IMR-90 (cell line): ENCODE results near the gene CTBP2. TPM values are rescaled to one million over a fixed set of nuclear protein-coding genes. Genes with fewer than 3 reads are reported as not detected.

Experiments
- ATAC-seq: fragments of 200-7000 bp; cut with Tn5 transposase; 2 replicates; pipeline ENCODE4 v1.9.1; 2020; ENCODE audit warnings: low read depth, mild to moderate bottlenecking, moderate library complexity
- BruUV-seq: library from RNA; stranded (reverse); fragments of 400-500 nt; replicated peaks from 2 replicates; lab custom pipeline; 2021; lab: Mats Ljungman, UMichigan
- CTCF ChIA-PET: fragments of 300-600 bp; formaldehyde crosslinking; extraction: SDS; loops from one replicate; lab custom pipeline; 2021; ENCODE audit warnings: antibody characterized with exemption; lab: Yijun Ruan, JAX
- POLR2A ChIA-PET: fragments of 300-600 bp; sonication (Branson Sonifier 250); formaldehyde crosslinking; loops from one replicate; lab custom pipeline; 2022; ENCODE audit warnings: antibody characterized with exemption; ENCODE audit not compliant: unreplicated experiment; lab: Charles Lee
- DNase-seq: peaks from one replicate; pipeline ENCODE4 v3.0.0; 2013
- H2AFZ ChIP-seq: replicated peaks from 2 replicates; pipeline ENCODE3; 2013; ENCODE audit warnings: low read length, mild to moderate bottlenecking; ENCODE audit not compliant: poor library complexity
- H2AK5ac ChIP-seq: 2 replicates; pipeline ENCODE4 v1.6.1; 2013; ENCODE audit warnings: low read depth, low read length, inconsistent platforms
- H2AK9ac ChIP-seq: replicated peaks from 2 replicates; pipeline ENCODE3; 2013; ENCODE audit warnings: mild to moderate bottlenecking, low read depth, low read length, moderate library complexity; ENCODE audit not compliant: poor library complexity
- H2BK120ac ChIP-seq: 2 replicates; pipeline ENCODE4 v1.6.1; 2013; ENCODE audit warnings: low read depth, low read length, inconsistent platforms
- H2BK15ac ChIP-seq: 3 replicates; pipeline ENCODE4 v1.6.1; 2013; ENCODE audit warnings: low read depth, low read length, inconsistent platforms
- H2BK20ac ChIP-seq: 2 replicates; pipeline ENCODE4 v1.6.1; 2013; ENCODE audit warnings: low read depth, mild to moderate bottlenecking, inconsistent platforms, low read length, moderate library complexity
- H2BK5ac ChIP-seq: 2 replicates; pipeline ENCODE4 v1.6.1; 2013; ENCODE audit warnings: mild to moderate bottlenecking, low read depth, low read length, inconsistent platforms; ENCODE audit not compliant: poor library complexity, severe bottlenecking
- H3K14ac ChIP-seq: replicated peaks from 2 replicates; pipeline ENCODE4 v1.6.1; 2013; ENCODE audit warnings: low read depth, low read length, inconsistent platforms
- H3K18ac ChIP-seq: 2 replicates; pipeline ENCODE4 v1.6.1; 2013; ENCODE audit warnings: low read depth, low read length, control low read depth
- H3K23ac ChIP-seq: 2 replicates; pipeline ENCODE4 v1.6.1; 2013; ENCODE audit warnings: low read depth, low read length, inconsistent platforms
- H3K27ac ChIP-seq: 2 replicates; pipeline ENCODE4 v1.5.1; 2013; ENCODE audit warnings: mild to moderate bottlenecking, control low read depth, low read length; ENCODE audit not compliant: insufficient read depth
- H3K27me3 ChIP-seq: 2 replicates; pipeline ENCODE4 v1.6.1; 2013; ENCODE audit warnings: low read length; ENCODE audit not compliant: control insufficient read depth, insufficient read depth
- H3K36me3 ChIP-seq: 2 replicates; pipeline ENCODE4 v1.6.1; 2013; ENCODE audit warnings: low read length, mixed read lengths; ENCODE audit not compliant: control insufficient read depth, insufficient read depth
- H3K4ac ChIP-seq: 2 replicates; pipeline ENCODE4 v1.6.1; 2013; ENCODE audit warnings: low read depth, low read length, inconsistent platforms
- H3K4me1 ChIP-seq: 2 replicates; pipeline ENCODE4 v1.6.1; 2013; ENCODE audit warnings: low read length, mixed read lengths; ENCODE audit not compliant: control insufficient read depth, insufficient read depth
- H3K4me2 ChIP-seq: 2 replicates; pipeline ENCODE4 v1.6.1; 2013; ENCODE audit warnings: low read depth, mild to moderate bottlenecking, control low read depth, low read length, moderate library complexity
- H3K4me3 ChIP-seq: 2 replicates; pipeline ENCODE4 v1.5.1; 2013; ENCODE audit warnings: low read depth, mild to moderate bottlenecking, control low read depth, low read length, moderate library complexity; ENCODE audit not compliant: insufficient read depth
- H3K56ac ChIP-seq: 2 replicates; pipeline ENCODE4 v1.6.1; 2013; ENCODE audit warnings: low read length, inconsistent platforms; ENCODE audit not compliant: insufficient read depth; ENCODE audit errors: extremely low read depth
- H3K79me1 ChIP-seq, 2 experiments: 2 replicates each; pipeline ENCODE4 v1.6.1; 2013; ENCODE audit warnings: low read length in 2 of 2, inconsistent platforms in 1 of 2, low read depth in 1 of 2
- H3K9ac ChIP-seq: 2 replicates; pipeline ENCODE4 v1.6.1; 2013; ENCODE audit warnings: low read depth, low read length, control low read depth
- H3K9me1 ChIP-seq: 2 replicates; pipeline ENCODE4 v1.6.1; 2013; ENCODE audit warnings: low read length, inconsistent platforms; ENCODE audit not compliant: insufficient read depth
- H3K9me3 ChIP-seq: 2 replicates; pipeline ENCODE4 v1.6.1; 2013; ENCODE audit warnings: low read length; ENCODE audit not compliant: control insufficient read depth, insufficient read depth
- H4K20me1 ChIP-seq: 2 replicates; pipeline ENCODE4 v1.6.1; 2013; ENCODE audit warnings: low read length, inconsistent platforms; ENCODE audit not compliant: insufficient read depth
- H4K5ac ChIP-seq: 2 replicates; pipeline ENCODE4 v1.6.1; 2013; ENCODE audit warnings: mild to moderate bottlenecking, low read depth, low read length, control low read depth
- H4K8ac ChIP-seq, 2 experiments: 2 replicates each; pipeline ENCODE4 v1.6.1; 2013; ENCODE audit warnings: low read depth in 2 of 2, low read length in 2 of 2, control low read depth in 1 of 2, inconsistent platforms in 1 of 2
- H4K91ac ChIP-seq: 2 replicates; pipeline ENCODE4 v1.6.1; 2013; ENCODE audit warnings: low read depth, low read length, inconsistent platforms; ENCODE audit not compliant: insufficient read depth
- BHLHE40 ChIP-seq: fragments of 150-350 bp; IDR thresholded peaks from 2 replicates; pipeline ENCODE4 v1.6.1; 2016; ENCODE audit warnings: mild to moderate bottlenecking, low read depth, low read length
- CEBPB ChIP-seq: IDR thresholded peaks from 2 replicates; pipeline ENCODE4 v1.6.1; 2012; ENCODE audit warnings: low read depth, low read length, improper control_type of control experiment
- MAFK ChIP-seq: IDR thresholded peaks from 2 replicates; pipeline ENCODE4 v1.6.1; 2012; ENCODE audit warnings: low read depth, low read length, improper control_type of control experiment
- MAZ ChIP-seq: IDR thresholded peaks from 2 replicates; pipeline ENCODE4 v1.6.1; 2012; ENCODE audit warnings: low read depth, mild to moderate bottlenecking, low read length, improper control_type of control experiment, moderate library complexity, borderline replicate concordance
- NFE2L2 ChIP-seq: fragments of 150-350 bp; IDR thresholded peaks from 2 replicates; pipeline ENCODE4 v1.6.1; 2016; ENCODE audit warnings: low read depth, mild to moderate bottlenecking, low read length
- RCOR1 ChIP-seq: IDR thresholded peaks from 2 replicates; pipeline ENCODE4 v1.6.1; 2012; ENCODE audit warnings: mild to moderate bottlenecking, low read length, improper control_type of control experiment; ENCODE audit not compliant: insufficient replicate concordance
- RFX5 ChIP-seq: IDR thresholded peaks from 2 replicates; pipeline ENCODE4 v1.8.0; 2012; ENCODE audit warnings: low read depth, mild to moderate bottlenecking, low read length, moderate library complexity
- SMC3 ChIP-seq: fragments of 150-350 bp; IDR thresholded peaks from 2 replicates; pipeline ENCODE4 v1.6.1; 2016; ENCODE audit warnings: low read depth, mild to moderate bottlenecking, antibody characterized with exemption, low read length, moderate library complexity
- WGBS, 2 experiments: methylation state at CpG; one replicate each; pipeline versions ENCODE4 v1.1.5 to v1.1.7; 2013; ENCODE audit warnings: missing lambda C conversion rate in 2 of 2; ENCODE audit not compliant: insufficient read length in 1 of 2; ENCODE audit errors: extremely low coverage in 2 of 2; 5-methylcytosine and 5-hydroxymethylcytosine counted together
- dilution Hi-C: fragments of 300-500 bp; cut with HindIII; formaldehyde crosslinking; loops from one replicate; pipeline ENCODE4 v1.14.3; 2018; ENCODE audit warnings: low sequenced_read_pairs; ENCODE audit not compliant: unreplicated experiment
- in situ Hi-C: fragments of 300-500 bp; cut with MboI; formaldehyde crosslinking; loops from 3 replicates; pipeline ENCODE4 v1.14.3; 2019; ENCODE audit warnings: low sequenced_read_pairs, inconsistent platforms, mixed read lengths
- intact Hi-C: fragments of 100-400 bp; cut with micrococcal nuclease; formaldehyde crosslinking; loops from 2 replicates; pipeline ENCODE4 v1.10.0; 2022
- polyA plus RNA-seq, 3 experiments: library from polyadenylated mRNA; depleted of rRNA; stranded (reverse); fragments of >200 nt; gene quantifications; 2 replicates each; pipeline ENCODE4 v1.2.3, GENCODE V29; 2012; ENCODE audit warnings: low replicate concordance in 1 of 3
- total RNA-seq: library from RNA; depleted of rRNA; stranded (reverse); fragments of >200 nt; gene quantifications from 2 replicates; pipeline ENCODE4 v1.2.3, GENCODE V29; 2012
- TF ChIP-seq, protein P1 (sequence below): fragments of 150-350 bp; IDR thresholded peaks from 2 replicates; pipeline ENCODE4 v1.6.1; 2016; ENCODE audit warnings: low read depth, mild to moderate bottlenecking, low read length, moderate library complexity, borderline replicate concordance

CTBP2 gene
- total and polyA plus RNA-seq, 2 of the 4 experiments (the other 2 are of a cell fraction): 81.0 to 86.6 TPM

GRCh38 chr10:125136087-125136486 is 24.3 kb downstream of the CTBP2 start:
- dilution Hi-C loops (no loop called here), intact Hi-C loops (no loop called here), in situ Hi-C loops (no loop called here)
- H3K36me3 ChIP-seq: peaks cover 32% of the 10 kb centered on the region
- H3K23ac ChIP-seq: no peak overlapping the region
- no peak overlapping the region for H3K4ac ChIP-seq
- H4K5ac ChIP-seq: no peak overlapping the region
- H4K20me1 ChIP-seq: peaks cover 94% of the 10 kb centered on the region
- H3K9ac ChIP-seq: no peak overlapping the region
- H2AK5ac ChIP-seq: no peak overlapping the region
- H3K4me2 ChIP-seq: no peak overlapping the region
- ATAC-seq: no peak
- no peak overlapping the region for H2AK9ac ChIP-seq
- no peak overlapping the region for H4K91ac ChIP-seq
- ChIA-PET POLR2A (no interaction called here), CTCF (interaction anchor here (0.7 kb wide), 1 partner anchor 25 kb away, joined by 3 read pairs; the partner anchor contains the start of gene CTBP2)
- H2AFZ ChIP-seq: no peak overlapping the region
- H3K27ac ChIP-seq: no peak overlapping the region
- no peak overlapping the region for H4K8ac ChIP-seq
- H2BK15ac ChIP-seq: no peak overlapping the region
- peaks cover 6% of the 10 kb centered on the region for H3K4me1 ChIP-seq
- H3K56ac ChIP-seq: no peak overlapping the region
- no peak overlapping the region for H3K18ac ChIP-seq
- H3K14ac ChIP-seq: no peak overlapping the region
- peaks cover 4% of the 10 kb centered on the region for H3K9me3 ChIP-seq
- TF ChIP-seq BHLHE40 (no peak), RFX5 (no peak), MAFK (no peak), RCOR1 (no peak), NFE2L2 (no peak), MAZ (no peak), SMC3 (no peak), CEBPB (no peak)
- TF ChIP-seq, protein P1, sequence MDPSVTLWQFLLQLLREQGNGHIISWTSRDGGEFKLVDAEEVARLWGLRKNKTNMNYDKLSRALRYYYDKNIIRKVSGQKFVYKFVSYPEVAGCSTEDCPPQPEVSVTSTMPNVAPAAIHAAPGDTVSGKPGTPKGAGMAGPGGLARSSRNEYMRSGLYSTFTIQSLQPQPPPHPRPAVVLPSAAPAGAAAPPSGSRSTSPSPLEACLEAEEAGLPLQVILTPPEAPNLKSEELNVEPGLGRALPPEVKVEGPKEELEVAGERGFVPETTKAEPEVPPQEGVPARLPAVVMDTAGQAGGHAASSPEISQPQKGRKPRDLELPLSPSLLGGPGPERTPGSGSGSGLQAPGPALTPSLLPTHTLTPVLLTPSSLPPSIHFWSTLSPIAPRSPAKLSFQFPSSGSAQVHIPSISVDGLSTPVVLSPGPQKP: no peak
- peaks cover 45 to 91% of the 10 kb centered on the region in 2 experiments for H3K79me1 ChIP-seq
- H3K9me1 ChIP-seq: peaks cover 37% of the 10 kb centered on the region
- DNase-seq: no peak
- BruUV-seq: no TSS peak
- no peaks in the 10 kb centered on the region for H3K27me3 ChIP-seq
- H2BK120ac ChIP-seq: no peak overlapping the region
- WGBS, 2 experiments: no CpG with 5 or more reads among the region's 4 CpGs
- no peak overlapping the region for H2BK20ac ChIP-seq
- no peak overlapping the region for H3K4me3 ChIP-seq
- H2BK5ac ChIP-seq: peak overlapping the region; percentile 20
